Measurements from ENCODE around the gene GMPS. TPM values are rescaled to one million over a fixed set of nuclear protein-coding genes. Genes with fewer than 3 reads are reported as not detected.

The GMPS gene
- total and polyA plus RNA-seq, 10 of the 15 experiments (the other 5 are each of a cell fraction or from before 2014, with no cell fraction given) = 33.2 to 143 (median 79.0) TPM

GRCh38 chr3:155847993-155848392 is 22.5 kb upstream of the GMPS start:
- H2AFZ ChIP-seq (ENCODE audit: control insufficient read depth, low read depth, low read length) = no peak overlapping the region
- H3K4me2 ChIP-seq (ENCODE audit: control insufficient read depth, insufficient read depth) = peak overlapping the region; percentile 38
- H3K27ac ChIP-seq (ENCODE audit: control insufficient read depth, insufficient read depth) = no peak overlapping the region
- no peak for FAIRE-seq
- H3K4me3 ChIP-seq = no peak overlapping the region
- H3K4me1 ChIP-seq (ENCODE audit: control insufficient read depth, insufficient read depth, low read length) = peaks cover 11% of the 10 kb centered on the region
- no TSS peak for BruUV-seq (replicated peaks)
- CTCF ChIA-PET = interaction anchor here (3.0 kb wide), 1 partner anchor 42 kb away, joined by 18 read pairs; the partner anchor contains the start of gene C3orf33
- H3K79me2 ChIP-seq (ENCODE audit: control insufficient read depth, insufficient read depth, low read length) = peaks cover 82% of the 10 kb centered on the region
- intact Hi-C loops (cut with micrococcal nuclease; ENCODE audit: unreplicated experiment) (no loop called here), in situ Hi-C loops (cut with MboI) (no loop called here)
- 100% methylated on average over 3 of the region's 3 CpGs for WGBS (ENCODE audit: insufficient coverage, insufficient replicate concordance, low lambda C conversion rate, missing lambda C conversion rate)
- no peaks in the 10 kb centered on the region for H3K9me3 ChIP-seq (replicated peaks; ENCODE audit: control insufficient read depth, insufficient read depth, low read length)
- RAD21 ChIA-PET (ENCODE audit: unreplicated experiment) = interaction anchor here (0.7 to 2.2 kb wide), 2 partner anchors 42 kb away, joined by 3 to 8 read pairs; partner anchors contain the start of gene C3orf33
- SMC1A ChIA-PET (ENCODE audit: uncharacterized antibody, unreplicated experiment) = interaction anchor here (1.2 to 1.4 kb wide), 2 partner anchors 11 to 42 kb away, joined by 3 to 4 read pairs; partner anchors contain the start of gene C3orf33
- POLR2A ChIA-PET = interaction anchor here (0.6 to 1.2 kb wide), 2 partner anchors 12 to 22 kb away, joined by 3 to 5 read pairs; no protein-coding TSS in a partner anchor
- H3K36me3 ChIP-seq (ENCODE audit: control insufficient read depth in 2 of 2, insufficient read depth in 2 of 2, low read length in 1 of 2) = peaks cover 0 to 6% of the 10 kb centered on the region in 2 experiments; a peak in 1 of 4 replicates
- ATAC-seq = no peak
- no peaks in the 10 kb centered on the region for H3K27me3 ChIP-seq (replicated peaks in 1 of 2; ENCODE audit: control insufficient read depth in 2 of 2, insufficient read depth in 2 of 2, low read length in 1 of 2)
- DNase-seq (ENCODE audit: low read depth, low spot score) = no peak
- H4K20me1 ChIP-seq (ENCODE audit: control insufficient read depth, insufficient read depth) = no peaks in the 10 kb centered on the region
- H3K9ac ChIP-seq (ENCODE audit: control insufficient read depth, insufficient read depth, low read length) = no peak overlapping the region
- TF ChIP-seq BCL3 (IDR thresholded peaks at IDR 0.05; ENCODE audit: borderline replicate concordance, insufficient read depth, low read depth, low read length, poor library complexity, severe bottlenecking) (no peak), IRF5 (IDR thresholded peaks at IDR 0.05; ENCODE audit: borderline replicate concordance) (no peak), POLR2A (IDR thresholded peaks at IDR 0.05; ENCODE audit: low read depth, low read length) (no peak), CBX3 (IDR thresholded peaks at IDR 0.05; ENCODE audit: borderline replicate concordance, low read depth) (no peak), ZSCAN29 (IDR thresholded peaks at IDR 0.05) (no peak), GABPA (IDR thresholded peaks at IDR 0.05; ENCODE audit: low read depth) (no peak), SIN3A (IDR thresholded peaks at IDR 0.05; ENCODE audit: low read depth, low read length) (no peak), PML (IDR thresholded peaks at IDR 0.05; ENCODE audit: low read length) (no peak), CTCF (IDR thresholded peaks at IDR 0.05 in 2 of 3, conservative IDR thresholded peaks at IDR 0.05 in 1 of 3; ENCODE audit: control insufficient read depth in 2 of 3, extremely low read depth in 1 of 3, insufficient read depth in 1 of 3, low read depth in 3 of 3, low read length in 3 of 3) (no peak), NR2C2 (IDR thresholded peaks at IDR 0.05; ENCODE audit: borderline replicate concordance, control insufficient read depth, insufficient read length, low read depth) (no peak), REST (IDR thresholded peaks at IDR 0.05; ENCODE audit: low read depth, low read length) (no peak), ZNF24 (IDR thresholded peaks at IDR 0.05) (no peak), MEF2B (IDR thresholded peaks at IDR 0.05; ENCODE audit: partially characterized antibody, poor library complexity, severe bottlenecking) (no peak), STAT3 (IDR thresholded peaks at IDR 0.05; ENCODE audit: low read depth, low read length) (no peak), EED (IDR thresholded peaks at IDR 0.05; ENCODE audit: low read depth) (no peak)

All from GM12878 (cell line).